Thyroid gland (tissue), 4 donors: Measurements from ENCODE around the gene DTD1. TPM values are rescaled to one million over a fixed set of nuclear protein-coding genes. Genes with fewer than 3 reads are reported as not detected.

Experiments
- DNase-seq, 2 donors: peaks; one replicate each; pipeline ENCODE4 v3.0.0-alpha.2; 2019
- H3K27ac ChIP-seq, 3 donors: fragments of 200-600 bp; sonication (generic); 1 replicate in 2 of 3; 2 replicates in 1 of 3; pipeline ENCODE4 v1.5.1; 2016 to 2019; ENCODE audit warnings: mild to moderate bottlenecking in 1 of 3, moderate library complexity in 1 of 3
- H3K27me3 ChIP-seq: fragments of 200-600 bp; sonication (generic); one replicate; pipeline ENCODE4 v1.5.1; 2019
- H3K36me3 ChIP-seq, 2 donors: fragments of 200-600 bp; sonication (generic); one replicate each; pipeline ENCODE4 v1.5.1; 2016 to 2019
- H3K4me1 ChIP-seq, 2 donors: fragments of 200-600 bp; sonication (generic); one replicate each; pipeline ENCODE4 v1.5.1; 2017 to 2019
- H3K4me3 ChIP-seq, 3 donors: fragments of 200-600 bp; sonication (generic); replicated peaks in 1 of 3; 1 replicate in 2 of 3; 2 replicates in 1 of 3; pipeline ENCODE4 v1.5.1; 2016; ENCODE audit warnings: mild to moderate bottlenecking in 1 of 3
- H3K9me3 ChIP-seq: fragments of 200-600 bp; sonication (generic); one replicate; pipeline ENCODE4 v1.5.1; 2017
- POLR2A ChIP-seq, 2 donors: fragments of 450-650 bp; IDR thresholded peaks; one replicate each; pipeline ENCODE4 v1.6.1; 2017; ENCODE audit warnings: antibody characterized with exemption in 2 of 2, mild to moderate bottlenecking in 2 of 2, moderate library complexity in 1 of 2
- WGBS, 2 donors: methylation state at CpG; one replicate each; pipeline ENCODE4 v1.1.5; 2017; 5-methylcytosine and 5-hydroxymethylcytosine counted together
- intact Hi-C: fragments of 100-400 bp; cut with DNase I; formaldehyde crosslinking; loops from one replicate; pipeline ENCODE4 v1.15.1; 2023
- total RNA-seq, 4 donors: library from RNA; depleted of rRNA; stranded (reverse); fragments of >200 nt; gene quantifications; one replicate each; pipeline ENCODE4 v1.2.3, GENCODE V29; 2016
- TF ChIP-seq, protein P1 (sequence below), 6 experiments: fragments of 200-600 bp in 3 of 6; fragments of 450-650 bp in 3 of 6; sonication (generic) in 3 of 6; IDR thresholded peaks; one replicate each; pipeline ENCODE4 v1.5.1; 2016 to 2019; ENCODE audit warnings: antibody characterized with exemption in 6 of 6, mild to moderate bottlenecking in 2 of 6, inconsistent platforms in 1 of 6, moderate library complexity in 1 of 6

Gene DTD1
- total RNA-seq, 4 donors from 2014 or later, result 42.7 to 57.6 (median 52.4) TPM

DNA sequence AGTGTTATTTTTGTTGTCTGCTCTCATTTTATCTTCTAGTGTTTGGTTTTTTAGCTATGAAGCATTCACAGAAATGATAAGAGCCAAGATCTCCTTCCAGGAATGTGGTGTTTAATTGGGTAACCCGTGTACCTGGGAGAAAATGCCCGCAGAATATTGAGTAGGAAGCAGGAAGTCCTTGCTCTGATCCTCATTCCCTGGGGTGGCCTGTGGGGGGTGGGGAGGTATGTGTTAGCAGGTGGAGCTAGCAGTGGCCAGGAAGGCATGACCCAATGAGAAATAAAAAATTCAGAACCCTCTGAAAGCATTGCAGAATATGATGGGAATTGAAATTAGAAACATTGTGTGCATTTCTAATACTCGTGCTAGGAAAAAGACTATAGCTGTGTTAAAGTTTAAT, 100.8 kb downstream of the DTD1 start:
- no peaks in the 10 kb centered on the region for H3K27me3 ChIP-seq
- no peaks in the 10 kb centered on the region for H3K36me3 ChIP-seq
- TF ChIP-seq, protein P1, sequence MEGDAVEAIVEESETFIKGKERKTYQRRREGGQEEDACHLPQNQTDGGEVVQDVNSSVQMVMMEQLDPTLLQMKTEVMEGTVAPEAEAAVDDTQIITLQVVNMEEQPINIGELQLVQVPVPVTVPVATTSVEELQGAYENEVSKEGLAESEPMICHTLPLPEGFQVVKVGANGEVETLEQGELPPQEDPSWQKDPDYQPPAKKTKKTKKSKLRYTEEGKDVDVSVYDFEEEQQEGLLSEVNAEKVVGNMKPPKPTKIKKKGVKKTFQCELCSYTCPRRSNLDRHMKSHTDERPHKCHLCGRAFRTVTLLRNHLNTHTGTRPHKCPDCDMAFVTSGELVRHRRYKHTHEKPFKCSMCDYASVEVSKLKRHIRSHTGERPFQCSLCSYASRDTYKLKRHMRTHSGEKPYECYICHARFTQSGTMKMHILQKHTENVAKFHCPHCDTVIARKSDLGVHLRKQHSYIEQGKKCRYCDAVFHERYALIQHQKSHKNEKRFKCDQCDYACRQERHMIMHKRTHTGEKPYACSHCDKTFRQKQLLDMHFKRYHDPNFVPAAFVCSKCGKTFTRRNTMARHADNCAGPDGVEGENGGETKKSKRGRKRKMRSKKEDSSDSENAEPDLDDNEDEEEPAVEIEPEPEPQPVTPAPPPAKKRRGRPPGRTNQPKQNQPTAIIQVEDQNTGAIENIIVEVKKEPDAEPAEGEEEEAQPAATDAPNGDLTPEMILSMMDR (IDR thresholded peaks at IDR 0.05), result no peak
- no peak for DNase-seq
- H3K4me3 ChIP-seq, result no peak overlapping the region
- H3K9me3 ChIP-seq, result no peaks in the 10 kb centered on the region
- no peak overlapping the region for H3K27ac ChIP-seq
- H3K4me1 ChIP-seq, result no peaks in the 10 kb centered on the region
- 70% methylated on average over 3 of the region's 3 CpGs for WGBS, 2 donors
- intact Hi-C loops, result no loop called here

DNA sequence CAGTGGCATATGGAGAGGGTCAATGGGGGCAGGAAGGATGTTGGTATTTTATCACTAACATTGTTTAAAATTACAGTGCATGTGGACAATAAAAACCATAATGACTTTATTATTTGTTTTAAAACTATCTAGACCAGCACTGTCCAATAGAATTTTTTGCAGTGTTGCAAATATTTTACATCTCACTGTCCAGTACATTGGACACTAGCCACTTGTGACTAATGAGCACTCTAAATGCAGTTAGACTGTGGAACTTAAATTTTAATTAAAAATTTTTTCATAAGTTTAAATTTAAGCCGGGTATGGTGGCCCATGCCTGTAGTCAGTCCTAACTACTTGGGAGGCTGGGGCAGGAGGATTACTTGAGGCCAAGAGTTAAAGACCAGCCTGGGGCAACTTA, 101.7 kb downstream of the DTD1 start:
- Histone ChIP-seq H3K9me3 (no peaks in the 10 kb centered on the region), H3K27me3 (no peaks in the 10 kb centered on the region), H3K36me3 (no peaks in the 10 kb centered on the region), H3K4me1 (no peaks in the 10 kb centered on the region), H3K27ac (no peak overlapping the region), H3K4me3 (no peak overlapping the region)
- intact Hi-C loops, result no loop called here
- TF ChIP-seq, protein P1 (IDR thresholded peaks at IDR 0.05), result no peak
- TF ChIP-seq POLR2A (IDR thresholded peaks at IDR 0.05), result no peak
- no peak for DNase-seq
- WGBS, 2 donors, result 59 to 74% methylated on average over 1 of the region's 1 CpG

DNA sequence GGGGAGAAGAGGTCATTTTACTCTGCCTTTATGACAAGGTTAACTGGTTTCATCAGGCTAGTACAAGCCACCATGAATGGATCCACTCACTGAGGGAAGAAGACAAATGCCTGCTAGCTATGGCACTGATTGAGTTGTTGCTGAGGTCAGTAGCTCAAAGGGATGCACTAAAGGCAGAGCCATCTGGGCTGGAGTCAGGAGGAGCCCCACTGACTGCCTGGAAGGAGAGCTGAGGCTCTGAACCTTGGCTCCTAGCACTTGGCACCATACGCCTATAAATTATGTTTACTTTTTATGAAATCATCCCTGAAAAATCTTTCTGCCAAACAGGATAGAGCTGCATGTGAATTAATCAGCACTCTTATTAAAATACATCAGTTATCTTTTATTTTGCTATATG, 104.6 kb downstream of the DTD1 start:
- WGBS, 2 donors, result 83 to 88% methylated on average over 1 of the region's 1 CpG
- H3K4me3 ChIP-seq, result no peak overlapping the region
- intact Hi-C loops, result no loop called here

DNA sequence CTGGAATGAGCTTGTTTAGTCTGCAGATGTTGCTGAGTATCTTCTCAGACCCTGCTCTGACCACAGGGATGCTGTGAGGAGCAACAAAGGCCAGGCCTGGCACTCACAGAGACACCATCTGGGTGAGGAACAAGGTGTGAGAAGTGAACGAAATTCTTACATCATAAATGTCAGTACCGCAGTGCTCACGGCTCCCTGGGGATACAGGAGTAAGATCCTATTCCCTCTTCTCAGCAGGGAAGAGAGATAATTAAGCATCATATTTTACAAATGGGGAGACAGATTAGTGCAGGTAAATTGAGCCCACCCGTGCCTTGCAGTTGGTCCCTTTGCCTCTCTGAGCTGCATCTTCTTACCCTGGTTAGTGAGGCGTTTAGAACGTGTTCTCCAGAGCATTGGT, 106.2 kb downstream of the DTD1 start:
- Histone ChIP-seq H3K4me3 (no peak overlapping the region), H3K9me3 (no peaks in the 10 kb centered on the region), H3K4me1 (no peaks in the 10 kb centered on the region), H3K27ac (no peak overlapping the region), H3K36me3 (no peaks in the 10 kb centered on the region), H3K27me3 (no peaks in the 10 kb centered on the region)
- TF ChIP-seq POLR2A (IDR thresholded peaks at IDR 0.05), result no peak
- TF ChIP-seq, protein P1 (IDR thresholded peaks at IDR 0.05), result no peak
- no peak for DNase-seq
- 87 to 91% methylated on average over 6 of the region's 6 CpGs for WGBS, 2 donors
- intact Hi-C loops, result no loop called here

More for the DNA sequence above, 104.6 kb downstream of the DTD1 start:
- no peak for DNase-seq
- H3K4me1 ChIP-seq, result no peaks in the 10 kb centered on the region
- H3K27ac ChIP-seq, result no peak overlapping the region
- no peaks in the 10 kb centered on the region for H3K36me3 ChIP-seq
- H3K9me3 ChIP-seq, result no peaks in the 10 kb centered on the region
- TF ChIP-seq, protein P1 (IDR thresholded peaks at IDR 0.05), result no peak
- no peak for TF ChIP-seq POLR2A (IDR thresholded peaks at IDR 0.05)
- H3K27me3 ChIP-seq, result no peaks in the 10 kb centered on the region

DNA sequence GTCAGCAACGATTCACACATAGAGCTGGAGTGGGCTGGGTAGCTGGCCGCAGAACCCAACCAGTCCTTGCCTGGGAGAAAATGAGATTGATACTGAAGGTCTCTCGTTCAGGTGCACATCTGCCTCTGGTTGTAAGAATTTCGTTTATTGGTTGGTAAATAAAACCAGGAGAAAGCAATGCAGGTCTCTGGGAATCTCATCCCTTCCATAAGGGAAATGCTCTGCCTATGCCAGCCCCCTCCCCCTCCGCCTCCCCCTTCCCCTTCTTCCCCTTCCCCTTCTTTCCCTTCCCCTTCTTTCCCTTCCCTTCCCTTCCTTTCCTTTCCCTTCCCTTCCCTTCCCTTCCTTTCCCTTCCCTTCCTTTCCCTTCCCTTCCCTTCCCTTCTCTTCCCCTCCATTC, 107.3 kb downstream of the DTD1 start:
- intact Hi-C loops, result no loop called here
- H3K27ac ChIP-seq, result no peak overlapping the region
- no peaks in the 10 kb centered on the region for H3K4me1 ChIP-seq
- no peak for DNase-seq
- no peaks in the 10 kb centered on the region for H3K27me3 ChIP-seq
- no peaks in the 10 kb centered on the region for H3K36me3 ChIP-seq
- 80 to 85% methylated on average over 4 to 5 of the region's 5 CpGs for WGBS, 2 donors
- no peak for TF ChIP-seq POLR2A (IDR thresholded peaks at IDR 0.05)
- TF ChIP-seq, protein P1 (IDR thresholded peaks at IDR 0.05), result no peak
- H3K4me3 ChIP-seq, result no peak overlapping the region
- no peaks in the 10 kb centered on the region for H3K9me3 ChIP-seq
